Measurements from ENCODE around the gene CAMSAP1. TPM values are rescaled to one million over a fixed set of nuclear protein-coding genes. Genes with fewer than 3 reads are reported as not detected.

The CAMSAP1 gene
- total and polyA plus RNA-seq, 10 of the 15 experiments (the other 5 are each of a cell fraction or from before 2014, with no cell fraction given) = 1.4 to 24.7 (median 8.0) TPM

- TF ChIP-seq BHLHE40 (IDR thresholded peaks at IDR 0.05; ENCODE audit: borderline replicate concordance in 1 of 2, low read depth in 2 of 2, low read length in 1 of 2) = no peak
- TF ChIP-seq KLF5 (IDR thresholded peaks at IDR 0.05; ENCODE audit: partially characterized antibody) = no peak
- no peak for TF ChIP-seq HCFC1 (IDR thresholded peaks at IDR 0.05; ENCODE audit: low read length)
- no peak for TF ChIP-seq MEF2B (IDR thresholded peaks at IDR 0.05; ENCODE audit: partially characterized antibody, poor library complexity, severe bottlenecking)
- no peak for TF ChIP-seq GABPA (IDR thresholded peaks at IDR 0.05; ENCODE audit: low read depth)
- TF ChIP-seq ZNF384 (IDR thresholded peaks at IDR 0.05; ENCODE audit: borderline replicate concordance, low read depth, low read length) = no peak
These were observed 25.3 kb upstream of the CAMSAP1 start (continued) for GRCh38 chr9:135932656-135933055.

DNA sequence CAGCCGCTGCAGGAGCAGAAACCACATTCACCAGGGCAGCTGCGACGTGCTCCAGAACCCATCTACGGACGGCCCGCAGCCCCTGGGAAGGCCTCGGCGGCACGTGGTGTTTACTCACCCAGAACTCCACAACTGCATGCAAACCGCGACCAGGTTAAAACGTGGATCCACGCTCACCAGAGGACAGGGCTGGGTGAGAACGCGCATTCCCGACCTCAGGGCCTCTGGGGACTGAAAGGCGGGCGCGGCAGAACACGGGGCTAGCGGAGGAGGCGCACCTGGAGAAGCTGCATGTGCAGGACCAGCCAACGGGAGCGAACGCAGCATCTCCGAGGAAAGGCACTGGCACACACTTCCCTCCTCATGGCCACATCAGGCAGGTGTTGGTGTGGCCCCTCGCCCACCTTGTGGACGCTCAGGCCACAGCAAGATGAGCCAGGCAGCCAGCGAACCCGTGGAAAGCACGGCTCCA is 24.0 kb upstream of the CAMSAP1 start:
- no peak overlapping the region for H3K4me2 ChIP-seq (ENCODE audit: control insufficient read depth, insufficient read depth)
- H3K9ac ChIP-seq (ENCODE audit: control insufficient read depth, insufficient read depth, low read length) = no peak overlapping the region
- BruUV-seq (replicated peaks) = no TSS peak
- H4K20me1 ChIP-seq (ENCODE audit: control insufficient read depth, insufficient read depth) = no peaks in the 10 kb centered on the region
- ChIA-PET CTCF (no interaction called here), SMC1A (ENCODE audit: uncharacterized antibody, unreplicated experiment) (no interaction called here), RAD21 (ENCODE audit: unreplicated experiment) (no interaction called here), POLR2A (no interaction called here)
- no peaks in the 10 kb centered on the region for H3K79me2 ChIP-seq (ENCODE audit: control insufficient read depth, insufficient read depth, low read length)
- H2AFZ ChIP-seq (ENCODE audit: control insufficient read depth, low read depth, low read length) = no peak overlapping the region
- no peak overlapping the region for H3K27ac ChIP-seq (ENCODE audit: control insufficient read depth, insufficient read depth)
- no peaks in the 10 kb centered on the region for H3K27me3 ChIP-seq (replicated peaks in 1 of 2; ENCODE audit: control insufficient read depth in 2 of 2, insufficient read depth in 2 of 2, low read length in 1 of 2)
- DNase-seq (ENCODE audit: low read depth, low spot score) = no peak
- TF ChIP-seq ATF3 (IDR thresholded peaks at IDR 0.05; ENCODE audit: borderline replicate concordance, extremely low read depth, low read depth, low read length) = no peak
- TF ChIP-seq PRDM15 (CRISPR knock-in tag; IDR thresholded peaks at IDR 0.05) = no peak
- TF ChIP-seq SRF (IDR thresholded peaks at IDR 0.05; ENCODE audit: low read depth in 2 of 2, low read length in 2 of 2) = no peak
- TF ChIP-seq JUND (IDR thresholded peaks at IDR 0.05; ENCODE audit: low read depth, low read length) = no peak
- no peak for TF ChIP-seq TCF3 (IDR thresholded peaks at IDR 0.05; ENCODE audit: borderline replicate concordance, insufficient read depth, low read depth, low read length)
- TF ChIP-seq, protein P1, sequence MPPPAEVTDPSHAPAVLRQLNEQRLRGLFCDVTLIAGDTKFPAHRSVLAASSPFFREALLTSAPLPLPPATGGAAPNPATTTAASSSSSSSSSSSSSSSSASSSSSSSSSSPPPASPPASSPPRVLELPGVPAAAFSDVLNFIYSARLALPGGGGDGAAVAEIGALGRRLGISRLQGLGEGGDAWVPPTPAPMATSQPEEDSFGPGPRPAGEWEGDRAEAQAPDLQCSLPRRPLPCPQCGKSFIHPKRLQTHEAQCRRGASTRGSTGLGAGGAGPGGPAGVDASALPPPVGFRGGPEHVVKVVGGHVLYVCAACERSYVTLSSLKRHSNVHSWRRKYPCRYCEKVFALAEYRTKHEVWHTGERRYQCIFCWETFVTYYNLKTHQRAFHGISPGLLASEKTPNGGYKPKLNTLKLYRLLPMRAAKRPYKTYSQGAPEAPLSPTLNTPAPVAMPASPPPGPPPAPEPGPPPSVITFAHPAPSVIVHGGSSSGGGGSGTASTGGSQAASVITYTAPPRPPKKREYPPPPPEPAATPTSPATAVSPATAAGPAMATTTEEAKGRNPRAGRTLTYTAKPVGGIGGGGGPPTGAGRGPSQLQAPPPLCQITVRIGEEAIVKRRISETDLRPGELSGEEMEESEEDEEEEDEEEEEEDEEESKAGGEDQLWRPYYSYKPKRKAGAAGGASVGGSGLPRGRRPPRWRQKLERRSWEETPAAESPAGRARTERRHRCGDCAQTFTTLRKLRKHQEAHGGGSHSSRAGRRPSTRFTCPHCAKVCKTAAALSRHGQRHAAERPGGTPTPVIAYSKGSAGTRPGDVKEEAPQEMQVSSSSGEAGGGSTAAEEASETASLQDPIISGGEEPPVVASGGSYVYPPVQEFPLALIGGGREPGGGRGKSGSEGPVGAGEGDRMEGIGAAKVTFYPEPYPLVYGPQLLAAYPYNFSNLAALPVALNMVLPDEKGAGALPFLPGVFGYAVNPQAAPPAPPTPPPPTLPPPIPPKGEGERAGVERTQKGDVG (CRISPR knock-in tag; IDR thresholded peaks at IDR 0.05) = no peak
- no peak for TF ChIP-seq MXI1 (IDR thresholded peaks at IDR 0.05; ENCODE audit: low read depth, low read length)
- TF ChIP-seq, protein P2, sequence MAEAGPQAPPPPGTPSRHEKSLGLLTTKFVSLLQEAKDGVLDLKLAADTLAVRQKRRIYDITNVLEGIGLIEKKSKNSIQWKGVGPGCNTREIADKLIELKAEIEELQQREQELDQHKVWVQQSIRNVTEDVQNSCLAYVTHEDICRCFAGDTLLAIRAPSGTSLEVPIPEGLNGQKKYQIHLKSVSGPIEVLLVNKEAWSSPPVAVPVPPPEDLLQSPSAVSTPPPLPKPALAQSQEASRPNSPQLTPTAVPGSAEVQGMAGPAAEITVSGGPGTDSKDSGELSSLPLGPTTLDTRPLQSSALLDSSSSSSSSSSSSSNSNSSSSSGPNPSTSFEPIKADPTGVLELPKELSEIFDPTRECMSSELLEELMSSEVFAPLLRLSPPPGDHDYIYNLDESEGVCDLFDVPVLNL (IDR thresholded peaks at IDR 0.05; ENCODE audit: low read depth, low read length) = no peak
- in situ Hi-C loops (cut with MboI) (no loop called here), intact Hi-C loops (cut with micrococcal nuclease; ENCODE audit: unreplicated experiment) (no loop called here)
- H3K4me1 ChIP-seq (ENCODE audit: control insufficient read depth, insufficient read depth, low read length) = peaks cover 11% of the 10 kb centered on the region
- no peak overlapping the region for H3K4me3 ChIP-seq
- FAIRE-seq = no peak
- H3K36me3 ChIP-seq (ENCODE audit: control insufficient read depth in 2 of 2, insufficient read depth in 2 of 2, low read length in 1 of 2) = peaks cover 4 to 8% of the 10 kb centered on the region in 2 experiments; a peak in 3 of 4 replicates
- no peak for ATAC-seq
- no peaks in the 10 kb centered on the region for H3K9me3 ChIP-seq (replicated peaks; ENCODE audit: control insufficient read depth, insufficient read depth, low read length)
- WGBS (ENCODE audit: insufficient coverage, insufficient replicate concordance, low lambda C conversion rate, missing lambda C conversion rate) = 96% methylated on average over 31 of the region's 31 CpGs
